ENCODE data around the gene TAX1BP1. TPM values are rescaled to one million over a fixed set of nuclear protein-coding genes. Genes with fewer than 3 reads are reported as not detected.
A peak's percentile ranks its signal among the peaks of the same experiment; 100 is the strongest.

TAX1BP1 gene
- total and polyA plus RNA-seq, 2 of the 13 experiments (the other 11 are each of a cell fraction or from before 2014, with no cell fraction given): 95.2 to 98.9 TPM

GRCh38 chr7:27840313-27840712 is 100.4 kb downstream of the TAX1BP1 start (continued):
- TF ChIP-seq RAD51 (IDR thresholded peaks at IDR 0.05; ENCODE audit: borderline replicate concordance) (no peak), RORA (CRISPR knock-in tag; IDR thresholded peaks at IDR 0.05) (no peak)

- Histone ChIP-seq H3K4me2 (ENCODE audit: low read depth, low read length) (no peak overlapping the region), H3K27me3 (ENCODE audit: control insufficient read depth in 1 of 2, insufficient read depth in 2 of 2, low read length in 2 of 2) (peaks cover 3 to 32% of the 10 kb centered on the region in 2 experiments; a peak in 4 of 5 replicates), H3K36me3 (replicated peaks in 1 of 2; ENCODE audit: control insufficient read depth in 1 of 2, insufficient read depth in 2 of 2, low read length in 2 of 2) (no peaks in the 10 kb centered on the region), H3K9ac (ENCODE audit: insufficient read depth, low read depth, low read length) (no peak overlapping the region), H4K20me1 (ENCODE audit: insufficient read depth, low read length) (no peaks in the 10 kb centered on the region), H3K79me2 (ENCODE audit: insufficient read depth, low read length) (no peaks in the 10 kb centered on the region), H3K27ac (ENCODE audit: extremely low read length, insufficient read depth, low read length) (no peak overlapping the region), H3K4me1 (ENCODE audit: insufficient read depth, low read length) (no peaks in the 10 kb centered on the region), H3K9me3 (ENCODE audit: low read length) (no peaks in the 10 kb centered on the region), H2AFZ (ENCODE audit: low read length) (no peak overlapping the region), H3K4me3 (replicated peaks in 1 of 3; ENCODE audit: insufficient read depth in 1 of 3, low read depth in 2 of 3, low read length in 3 of 3) (no peak overlapping the region)
- intact Hi-C loops (cut with micrococcal nuclease; ENCODE audit: unreplicated experiment) (no loop called here), in situ Hi-C loops (cut with HindIII; ENCODE audit: extremely low pct_ligation_motif_present, low pct_unique_long_range_greater_than_20kb) (no loop called here)
- BruUV-seq (replicated peaks): no TSS peak
- DNase-seq (ENCODE audit: low spot score) (no peak), ATAC-seq (peak; percentile 8; the same call in 1 of the 3 replicates), FAIRE-seq (no peak)
- ChIA-PET POLR2A (no interaction called here), CTCF (ENCODE audit: low intra/inter-chr PET ratio, low total read pairs) (no interaction called here)
- TF ChIP-seq E2F1 (CRISPR knock-in tag; IDR thresholded peaks at IDR 0.05): no peak
- 15% methylated on average over 2 of the region's 18 CpGs for WGBS (ENCODE audit: low lambda C conversion rate)
Measured at GRCh38 chr7:27840760-27841364, 100.9 kb downstream of the TAX1BP1 start.

- Histone ChIP-seq H3K36me3 (replicated peaks in 1 of 2; ENCODE audit: control insufficient read depth in 1 of 2, insufficient read depth in 2 of 2, low read length in 2 of 2) (no peaks in the 10 kb centered on the region), H3K9me3 (ENCODE audit: low read length) (no peaks in the 10 kb centered on the region), H3K27me3 (ENCODE audit: control insufficient read depth in 1 of 2, insufficient read depth in 2 of 2, low read length in 2 of 2) (peaks cover 3 to 32% of the 10 kb centered on the region in 2 experiments; a peak in 4 of 5 replicates), H3K27ac (ENCODE audit: extremely low read length, insufficient read depth, low read length) (no peak overlapping the region), H4K20me1 (ENCODE audit: insufficient read depth, low read length) (no peaks in the 10 kb centered on the region), H3K9ac (ENCODE audit: insufficient read depth, low read depth, low read length) (no peak overlapping the region), H3K4me2 (ENCODE audit: low read depth, low read length) (no peak overlapping the region), H3K79me2 (ENCODE audit: insufficient read depth, low read length) (no peaks in the 10 kb centered on the region), H3K4me3 (replicated peaks in 1 of 3; ENCODE audit: insufficient read depth in 1 of 3, low read depth in 2 of 3, low read length in 3 of 3) (no peak overlapping the region), H2AFZ (ENCODE audit: low read length) (no peak overlapping the region), H3K4me1 (ENCODE audit: insufficient read depth, low read length) (no peaks in the 10 kb centered on the region)
- no TSS peak for BruUV-seq (replicated peaks)
- CTCF ChIA-PET (ENCODE audit: low intra/inter-chr PET ratio, low total read pairs): no interaction called here
- no peak for ATAC-seq
- TF ChIP-seq ZNF468 (CRISPR knock-in tag; IDR thresholded peaks at IDR 0.05) (no peak), BCL3 (CRISPR knock-in tag; IDR thresholded peaks at IDR 0.05) (no peak)
- in situ Hi-C loops (cut with HindIII; ENCODE audit: extremely low pct_ligation_motif_present, low pct_unique_long_range_greater_than_20kb) (no loop called here), intact Hi-C loops (cut with micrococcal nuclease; ENCODE audit: unreplicated experiment) (no loop called here)
- 45% methylated on average over 14 of the region's 14 CpGs for WGBS (ENCODE audit: low lambda C conversion rate)
- no peak for DNase-seq (ENCODE audit: low spot score)
- POLR2A ChIA-PET: no interaction called here
- FAIRE-seq: no peak
Measured at GRCh38 chr7:27842094-27842692, 102.2 kb downstream of the TAX1BP1 start.
